ENCODE results near the gene CGB8. TPM values are rescaled to one million over a fixed set of nuclear protein-coding genes. Genes with fewer than 3 reads are reported as not detected.

Gene CGB8
- total RNA-seq, 1 donor from 2014 or later = 9.4 TPM

DNA sequence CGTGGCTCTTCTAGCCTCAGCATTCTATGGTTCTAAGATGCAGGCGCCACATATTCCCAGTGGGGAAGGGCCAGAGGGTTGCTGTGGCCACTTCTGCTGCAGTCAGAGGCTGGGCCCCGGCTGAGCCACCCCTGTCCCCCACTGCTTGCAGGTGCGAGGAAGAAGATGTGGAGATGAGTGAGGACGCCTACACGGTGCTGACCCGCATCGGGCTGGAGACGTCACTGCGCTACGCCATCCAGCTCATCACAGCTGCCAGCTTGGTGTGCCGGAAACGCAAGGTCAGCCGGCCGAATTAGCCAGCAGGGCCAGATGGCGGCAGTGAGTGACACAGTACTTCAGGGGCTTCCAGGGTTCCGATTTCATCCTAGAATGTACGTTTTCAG, 34.0 kb downstream of the CGB8 start:
- FAIRE-seq (no peak), DNase-seq (ENCODE audit: low read depth) (no peak)
- Mint-ChIP-seq H3K27me3 (ENCODE audit: low read depth, unreplicated experiment) (peaks cover 2% of the 10 kb centered on the region), H3K27ac (ENCODE audit: unreplicated experiment) (no peak overlapping the region), H3K36me3 (ENCODE audit: low read depth, unreplicated experiment) (peaks cover 22% of the 10 kb centered on the region), H3K4me1 (ENCODE audit: low read depth, unreplicated experiment) (peaks cover 3% of the 10 kb centered on the region), H3K4me3 (ENCODE audit: unreplicated experiment) (no peak overlapping the region), H3K9me3 (ENCODE audit: unreplicated experiment) (no peaks in the 10 kb centered on the region)
- H3K36me3 ChIP-seq (ENCODE audit: insufficient read depth, low read length) = peaks cover 6% of the 10 kb centered on the region
- peaks cover 18% of the 10 kb centered on the region for H3K4me1 ChIP-seq (ENCODE audit: insufficient read depth, low read length)
- H3K9me3 ChIP-seq (ENCODE audit: insufficient read depth, low read depth, low read length) = no peaks in the 10 kb centered on the region
- no peak for TF ChIP-seq EZH2 (IDR thresholded peaks at IDR 0.05; ENCODE audit: insufficient read depth, low read length)
- TF ChIP-seq CTCF (IDR thresholded peaks at IDR 0.05; ENCODE audit: insufficient read depth, low read depth, low read length) = no peak
- H4K20me1 ChIP-seq (ENCODE audit: insufficient read depth, low read length) = peaks cover 4% of the 10 kb centered on the region
- no peak overlapping the region for H2AFZ ChIP-seq (ENCODE audit: low read depth, low read length)
- H3K9ac ChIP-seq (ENCODE audit: low read length) = no peak overlapping the region
- H3K27ac ChIP-seq (ENCODE audit: low read depth, low read length) = no peak overlapping the region
- no peak overlapping the region for H3K4me2 ChIP-seq (ENCODE audit: low read length)
- H3K79me2 ChIP-seq (ENCODE audit: insufficient read depth, low read length) = no peaks in the 10 kb centered on the region
- H3K4me3 ChIP-seq (ENCODE audit: insufficient read depth, low read depth, low read length) = no peak overlapping the region
- H3K27me3 ChIP-seq (ENCODE audit: insufficient read depth, low read length) = no peaks in the 10 kb centered on the region

DNA sequence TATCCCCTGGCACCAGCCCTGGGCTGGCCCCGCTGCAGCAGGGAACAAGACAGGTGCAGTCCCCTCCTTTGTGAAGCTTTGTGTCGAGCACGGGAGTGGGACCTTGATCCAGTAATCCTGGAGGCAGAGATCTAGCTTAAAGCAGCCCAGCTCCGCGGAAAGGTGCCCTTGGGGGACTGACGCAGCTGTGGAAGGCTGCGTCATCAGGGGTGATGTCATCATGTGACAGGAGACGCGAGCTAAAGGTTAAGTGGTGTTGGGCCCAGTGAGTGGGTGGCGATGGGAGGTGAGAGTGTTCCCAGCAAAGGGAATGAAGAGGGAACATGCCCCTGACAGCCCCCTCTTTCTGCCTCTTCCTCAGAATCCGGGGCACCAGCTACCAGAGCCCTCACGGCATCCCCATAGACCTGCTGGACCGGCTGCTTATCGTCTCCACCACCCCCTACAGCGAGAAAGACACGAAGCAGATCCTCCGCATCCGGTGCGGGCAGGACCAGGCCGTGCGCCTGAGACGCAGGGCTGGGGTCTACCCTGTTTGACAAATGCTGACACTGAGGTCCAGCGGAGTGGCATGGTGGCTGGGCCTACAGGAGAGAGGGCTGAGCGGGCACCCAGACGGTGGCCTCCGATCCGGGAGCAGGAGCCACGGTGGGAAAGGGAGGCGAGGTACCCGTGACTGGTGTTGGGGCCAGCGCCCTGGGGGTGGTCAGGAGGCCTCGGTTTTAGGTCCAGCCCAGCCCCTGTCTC, 34.6 kb downstream of the CGB8 start:
- Mint-ChIP-seq H3K4me1 (ENCODE audit: low read depth, unreplicated experiment) (peaks cover 3% of the 10 kb centered on the region), H3K9me3 (ENCODE audit: unreplicated experiment) (no peaks in the 10 kb centered on the region), H3K4me3 (ENCODE audit: unreplicated experiment) (no peak overlapping the region), H3K27ac (ENCODE audit: unreplicated experiment) (peak overlapping the region; percentile 66), H3K27me3 (ENCODE audit: low read depth, unreplicated experiment) (peaks cover 2% of the 10 kb centered on the region), H3K36me3 (ENCODE audit: low read depth, unreplicated experiment) (peaks cover 22% of the 10 kb centered on the region)
- Histone ChIP-seq H3K4me1 (ENCODE audit: insufficient read depth, low read length) (peaks cover 14% of the 10 kb centered on the region), H3K36me3 (ENCODE audit: insufficient read depth, low read length) (peaks cover 10% of the 10 kb centered on the region), H2AFZ (ENCODE audit: low read depth, low read length) (no peak overlapping the region), H3K4me2 (ENCODE audit: low read length) (no peak overlapping the region), H3K27me3 (ENCODE audit: insufficient read depth, low read length) (no peaks in the 10 kb centered on the region), H3K4me3 (ENCODE audit: insufficient read depth, low read depth, low read length) (no peak overlapping the region), H3K79me2 (ENCODE audit: insufficient read depth, low read length) (no peaks in the 10 kb centered on the region), H3K9me3 (ENCODE audit: insufficient read depth, low read depth, low read length) (no peaks in the 10 kb centered on the region), H3K27ac (ENCODE audit: low read depth, low read length) (no peak overlapping the region), H4K20me1 (ENCODE audit: insufficient read depth, low read length) (peaks cover 4% of the 10 kb centered on the region), H3K9ac (ENCODE audit: low read length) (no peak overlapping the region)
- TF ChIP-seq CTCF (IDR thresholded peaks at IDR 0.05; ENCODE audit: insufficient read depth, low read depth, low read length) = no peak
- no peak for TF ChIP-seq EZH2 (IDR thresholded peaks at IDR 0.05; ENCODE audit: insufficient read depth, low read length)
- DNase-seq (ENCODE audit: low read depth) (no peak), FAIRE-seq (no peak)

- Mint-ChIP-seq H3K9me3 (ENCODE audit: unreplicated experiment) (no peaks in the 10 kb centered on the region), H3K4me1 (ENCODE audit: low read depth, unreplicated experiment) (no peaks in the 10 kb centered on the region), H3K27me3 (ENCODE audit: low read depth, unreplicated experiment) (no peaks in the 10 kb centered on the region), H3K4me3 (ENCODE audit: unreplicated experiment) (no peak overlapping the region), H3K36me3 (ENCODE audit: low read depth, unreplicated experiment) (peaks cover 20% of the 10 kb centered on the region), H3K27ac (ENCODE audit: unreplicated experiment) (no peak overlapping the region)
- H3K9me3 ChIP-seq (ENCODE audit: insufficient read depth, low read depth, low read length) = no peaks in the 10 kb centered on the region
- H3K36me3 ChIP-seq (ENCODE audit: insufficient read depth, low read length) = peaks cover 10% of the 10 kb centered on the region
- H2AFZ ChIP-seq (ENCODE audit: low read depth, low read length) = no peak overlapping the region
- H3K4me2 ChIP-seq (ENCODE audit: low read length) = no peak overlapping the region
- H3K4me3 ChIP-seq (ENCODE audit: insufficient read depth, low read depth, low read length) = no peak overlapping the region
- FAIRE-seq (no peak), DNase-seq (ENCODE audit: low read depth) (no peak)
- no peaks in the 10 kb centered on the region for H3K79me2 ChIP-seq (ENCODE audit: insufficient read depth, low read length)
- H4K20me1 ChIP-seq (ENCODE audit: insufficient read depth, low read length) = peaks cover 4% of the 10 kb centered on the region
- no peak overlapping the region for H3K9ac ChIP-seq (ENCODE audit: low read length)
- no peak overlapping the region for H3K27ac ChIP-seq (ENCODE audit: low read depth, low read length)
- H3K27me3 ChIP-seq (ENCODE audit: insufficient read depth, low read length) = no peaks in the 10 kb centered on the region
- TF ChIP-seq CTCF (IDR thresholded peaks at IDR 0.05; ENCODE audit: insufficient read depth, low read depth, low read length) (no peak), EZH2 (IDR thresholded peaks at IDR 0.05; ENCODE audit: insufficient read depth, low read length) (no peak)
- H3K4me1 ChIP-seq (ENCODE audit: insufficient read depth, low read length) = no peaks in the 10 kb centered on the region
Measured at GRCh38 chr19:49011194-49011593, 37.7 kb downstream of the CGB8 start.
